Neural crest cell (in vitro differentiated cells): ENCODE measurements around the gene CHCHD10. TPM values are rescaled to one million over a fixed set of nuclear protein-coding genes. Genes with fewer than 3 reads are reported as not detected.
"Not testable (repeated sequence)": the region's sequence is repeated elsewhere in the genome, so short reads cannot be mapped to it uniquely, and the experiment has no call there.

ENCODE experiments used
- DNase-seq: peaks from one replicate; pipeline ENCODE4 v3.0.0; 2021; ENCODE audit warnings: low read depth, mixed read lengths, low spot score
- H3K27ac Mint-ChIP-seq: one replicate; pipeline ENCODE4 v1.8.0; 2021; ENCODE audit warnings: mild to moderate bottlenecking, mixed read lengths; ENCODE audit not compliant: unreplicated experiment
- H3K27me3 Mint-ChIP-seq: 2 replicates; pipeline ENCODE4 v1.8.0; 2021; ENCODE audit warnings: low read depth, mild to moderate bottlenecking, mixed read lengths
- H3K36me3 Mint-ChIP-seq: 2 replicates; pipeline ENCODE4 v1.8.0; 2021; ENCODE audit warnings: low read depth, mild to moderate bottlenecking, mixed read lengths
- H3K4me1 Mint-ChIP-seq: 2 replicates; pipeline ENCODE4 v1.8.0; 2021; ENCODE audit warnings: mixed read lengths
- H3K4me3 Mint-ChIP-seq: one replicate; pipeline ENCODE4 v1.8.0; 2021; ENCODE audit warnings: mild to moderate bottlenecking, mixed read lengths
- H3K9me3 Mint-ChIP-seq: 2 replicates; pipeline ENCODE4 v1.8.0; 2021; ENCODE audit warnings: mixed read lengths
- CTCF ChIP-seq: fragments of 200-600 bp; sonication (generic); conservative IDR thresholded peaks from 2 replicates; pipeline ENCODE4 v1.5.0; 2021; ENCODE audit warnings: antibody characterized with exemption, mild to moderate bottlenecking
- total RNA-seq: library from RNA; stranded (reverse); gene quantifications from 2 replicates; pipeline ENCODE4 v1.2.1, GENCODE V29; 2021

CHCHD10 gene
- total RNA-seq, 1 donor from 2014 or later: 38.8 TPM

GRCh38 chr22:23742505-23743264, 25.1 kb downstream of the CHCHD10 start:
- H3K27ac Mint-ChIP-seq: no peak overlapping the region
- no peaks in the 10 kb centered on the region for H3K9me3 Mint-ChIP-seq
- H3K4me1 Mint-ChIP-seq: peaks cover 4% of the 10 kb centered on the region
- no peak overlapping the region for H3K4me3 Mint-ChIP-seq
- H3K36me3 Mint-ChIP-seq: peaks cover 18% of the 10 kb centered on the region
- no peak for TF ChIP-seq CTCF
- no peaks in the 10 kb centered on the region for H3K27me3 Mint-ChIP-seq
- no peak for DNase-seq

GRCh38 chr22:23737696-23738095, 30.1 kb downstream of the CHCHD10 start:
- H3K27ac Mint-ChIP-seq: no peak overlapping the region
- TF ChIP-seq CTCF: no peak
- no peaks in the 10 kb centered on the region for H3K9me3 Mint-ChIP-seq
- H3K36me3 Mint-ChIP-seq: no peaks in the 10 kb centered on the region
- no peak for DNase-seq
- no peaks in the 10 kb centered on the region for H3K27me3 Mint-ChIP-seq
- H3K4me1 Mint-ChIP-seq: peaks cover 4% of the 10 kb centered on the region
- no peak overlapping the region for H3K4me3 Mint-ChIP-seq

- H3K4me1 Mint-ChIP-seq, H3K27me3 Mint-ChIP-seq, H3K9me3 Mint-ChIP-seq, H3K36me3 Mint-ChIP-seq, DNase-seq, H3K27ac Mint-ChIP-seq, H3K4me3 Mint-ChIP-seq: not testable (repeated sequence)
These were observed 39.7 kb downstream of the CHCHD10 start for GRCh38 chr22:23728108-23728507.

GRCh38 chr22:23722724-23723123, 45.0 kb downstream of the CHCHD10 start:
- Mint-ChIP-seq H3K27ac (no peak overlapping the region), H3K4me3 (no peak overlapping the region), H3K4me1 (no peaks in the 10 kb centered on the region), H3K27me3 (no peaks in the 10 kb centered on the region), H3K9me3 (no peaks in the 10 kb centered on the region), H3K36me3 (no peaks in the 10 kb centered on the region)
- no peak for TF ChIP-seq CTCF
- DNase-seq: no peak

- no peaks in the 10 kb centered on the region for H3K27me3 Mint-ChIP-seq
- TF ChIP-seq CTCF: no peak
These were observed 45.6 kb downstream of the CHCHD10 start for GRCh38 chr22:23722160-23722559.

GRCh38 chr22:23720855-23721254, 46.9 kb downstream of the CHCHD10 start:
- Mint-ChIP-seq H3K27me3 (no peaks in the 10 kb centered on the region), H3K27ac (no peak overlapping the region), H3K36me3 (no peaks in the 10 kb centered on the region), H3K4me1 (peaks cover 6% of the 10 kb centered on the region), H3K4me3 (no peak overlapping the region), H3K9me3 (no peaks in the 10 kb centered on the region)
- TF ChIP-seq CTCF: no peak
- DNase-seq: no peak

More at GRCh38 chr22:23722160-23722559, 45.6 kb downstream of the CHCHD10 start:
- H3K9me3 Mint-ChIP-seq: no peaks in the 10 kb centered on the region
- no peak for DNase-seq
- no peaks in the 10 kb centered on the region for H3K36me3 Mint-ChIP-seq
- H3K4me1 Mint-ChIP-seq: peaks cover 5% of the 10 kb centered on the region
- no peak overlapping the region for H3K4me3 Mint-ChIP-seq
- no peak overlapping the region for H3K27ac Mint-ChIP-seq
